GM21515 (cell line): ENCODE results near the gene NOX5.

ENCODE experiments used
- ATAC-seq: cut with Tn5 transposase; IDR thresholded peaks from one replicate; pipeline ENCODE4 v1.9.1; 2021; ENCODE audit not compliant: unreplicated experiment

The NOX5 gene

GRCh38 chr15:69096196-69096595, 81.7 kb downstream of the NOX5 start:
- ATAC-seq: no peak

- no peak for ATAC-seq
Observed at GRCh38 chr15:69096626-69097025, 82.1 kb downstream of the NOX5 start.

- ATAC-seq: no peak
Observed at GRCh38 chr15:69098771-69099170, 84.3 kb downstream of the NOX5 start.

- no peak for ATAC-seq
Observed at GRCh38 chr15:69099941-69100340, 85.4 kb downstream of the NOX5 start.

GRCh38 chr15:69100821-69101220, 86.3 kb downstream of the NOX5 start:
- ATAC-seq: no peak

- no peak for ATAC-seq
Observed at GRCh38 chr15:69104050-69104750, 89.7 kb downstream of the NOX5 start.

GRCh38 chr15:69105451-69105985, 91.0 kb downstream of the NOX5 start:
- no peak for ATAC-seq

- ATAC-seq: no peak
Observed at GRCh38 chr15:69107025-69107620, 92.6 kb downstream of the NOX5 start.
